Dermis lymphatic vessel endothelial cell (primary cell): ENCODE measurements around the gene MPL. TPM values are rescaled to one million over a fixed set of nuclear protein-coding genes. Genes with fewer than 3 reads are reported as not detected.

Experiments used
- total RNA-seq: library from RNA; depleted of rRNA; stranded (reverse); fragments of >200 nt; gene quantifications from 2 replicates; pipeline ENCODE4 v1.2.1, GENCODE V29; 2014

MPL gene
- total RNA-seq: 0.09 and 0.11 TPM in 2 replicates

DNA sequence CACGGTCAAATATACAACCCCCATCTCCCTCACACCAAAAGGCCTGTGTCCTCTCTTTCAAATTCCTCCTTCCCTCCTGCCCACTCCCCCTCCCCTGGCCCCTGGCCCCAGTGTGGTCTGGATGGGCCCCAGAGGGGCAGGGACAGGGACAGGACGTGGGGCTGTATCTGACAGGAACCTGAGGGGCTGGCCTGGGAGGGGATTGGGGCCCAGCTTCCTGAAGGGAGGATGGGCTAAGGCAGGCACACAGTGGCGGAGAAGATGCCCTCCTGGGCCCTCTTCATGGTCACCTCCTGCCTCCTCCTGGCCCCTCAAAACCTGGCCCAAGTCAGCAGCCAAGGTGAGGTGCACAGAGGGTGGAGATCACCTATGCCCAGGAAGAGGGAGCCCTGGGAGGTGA lies at the start of gene MPL:
Gene MPL (plus strand): TSS at position 231 of the 400 bp plus-strand sequence. CDS start 31 bp downstream, at position 262.

DNA sequence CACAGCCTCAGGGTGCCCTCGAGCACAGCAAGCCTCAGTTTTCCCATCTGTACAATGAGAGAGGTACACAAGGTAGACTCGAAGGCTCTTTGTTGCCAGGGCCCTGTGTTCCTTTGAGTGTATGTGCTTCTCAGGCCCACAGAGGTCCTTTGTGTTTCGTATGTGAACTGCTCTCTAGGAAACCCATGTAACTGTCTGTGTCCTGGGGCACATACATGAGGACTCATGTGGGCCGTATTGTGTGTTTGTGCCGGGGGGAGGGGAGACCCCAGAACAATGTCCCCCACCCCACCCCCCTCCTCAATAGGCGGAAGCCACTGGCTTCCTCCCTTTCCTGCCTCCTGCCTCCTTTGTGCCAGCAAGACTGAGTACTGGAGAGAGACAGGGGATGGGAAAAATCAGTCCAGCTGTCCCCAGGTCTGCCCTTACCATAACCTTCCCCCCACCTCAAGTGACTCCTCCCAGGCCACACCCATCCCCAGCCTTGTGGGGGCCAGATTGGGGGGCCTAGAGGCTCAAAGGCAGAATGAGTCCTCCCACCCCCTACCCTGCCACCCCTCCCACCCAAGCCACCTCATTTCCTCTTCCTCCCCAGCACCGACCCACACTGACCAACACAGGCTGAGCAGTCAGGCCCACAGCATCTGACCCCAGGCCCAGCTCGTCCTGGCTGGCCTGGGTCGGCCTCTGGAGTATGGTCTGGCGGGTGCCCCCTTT lies 37.1 kb upstream of the MPL start, which contains the start of gene TIE1:
Gene TIE1 (plus strand): TSS at position 605 of the 717 bp plus-strand sequence. CDS start 90 bp downstream, at position 695.

DNA sequence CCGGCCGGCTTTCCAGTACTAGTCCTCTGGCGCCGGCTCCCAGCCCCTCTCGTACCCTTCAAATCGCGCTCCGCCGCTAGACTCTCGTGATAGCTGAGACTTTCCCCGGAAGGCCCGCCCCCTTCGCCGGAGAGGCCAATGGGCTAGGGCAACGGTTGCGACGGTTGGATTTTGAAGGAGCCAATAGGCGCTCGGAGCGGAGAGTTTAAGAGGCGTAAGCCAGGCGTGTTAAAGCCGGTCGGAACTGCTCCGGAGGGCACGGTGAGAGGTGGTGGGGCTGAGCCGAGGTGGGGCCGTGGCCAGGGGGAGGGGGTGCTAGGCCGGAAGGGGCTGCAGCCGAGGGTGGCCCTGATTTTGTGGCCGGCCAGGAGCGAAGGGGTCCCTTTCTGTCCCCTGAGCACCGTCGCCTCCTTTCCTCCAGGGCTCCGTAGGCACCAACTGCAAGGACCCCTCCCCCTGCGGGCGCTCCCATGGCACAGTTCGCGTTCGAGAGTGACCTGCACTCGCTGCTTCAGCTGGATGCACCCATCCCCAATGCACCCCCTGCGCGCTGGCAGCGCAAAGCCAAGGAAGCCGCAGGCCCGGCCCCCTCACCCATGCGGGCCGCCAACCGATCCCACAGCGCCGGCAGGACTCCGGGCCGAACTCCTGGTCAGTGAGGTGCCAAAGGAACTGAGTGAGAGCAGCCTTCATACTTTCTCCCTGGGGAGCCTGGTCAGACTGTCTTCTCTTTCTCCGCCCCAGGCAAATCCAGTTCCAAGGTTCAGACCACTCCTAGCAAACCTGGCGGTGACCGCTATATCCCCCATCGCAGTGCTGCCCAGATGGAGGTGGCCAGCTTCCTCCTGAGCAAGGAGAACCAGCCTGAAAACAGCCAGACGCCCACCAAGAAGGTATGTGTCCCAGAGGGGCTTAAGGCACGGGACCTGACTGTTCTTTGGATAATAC lies 21.4 kb downstream of the MPL start, which contains the start of gene CDC20:
Gene CDC20 (plus strand): TSS at position 236 of the 948 bp plus-strand sequence. CDS start 235 bp downstream, at position 471.

DNA sequence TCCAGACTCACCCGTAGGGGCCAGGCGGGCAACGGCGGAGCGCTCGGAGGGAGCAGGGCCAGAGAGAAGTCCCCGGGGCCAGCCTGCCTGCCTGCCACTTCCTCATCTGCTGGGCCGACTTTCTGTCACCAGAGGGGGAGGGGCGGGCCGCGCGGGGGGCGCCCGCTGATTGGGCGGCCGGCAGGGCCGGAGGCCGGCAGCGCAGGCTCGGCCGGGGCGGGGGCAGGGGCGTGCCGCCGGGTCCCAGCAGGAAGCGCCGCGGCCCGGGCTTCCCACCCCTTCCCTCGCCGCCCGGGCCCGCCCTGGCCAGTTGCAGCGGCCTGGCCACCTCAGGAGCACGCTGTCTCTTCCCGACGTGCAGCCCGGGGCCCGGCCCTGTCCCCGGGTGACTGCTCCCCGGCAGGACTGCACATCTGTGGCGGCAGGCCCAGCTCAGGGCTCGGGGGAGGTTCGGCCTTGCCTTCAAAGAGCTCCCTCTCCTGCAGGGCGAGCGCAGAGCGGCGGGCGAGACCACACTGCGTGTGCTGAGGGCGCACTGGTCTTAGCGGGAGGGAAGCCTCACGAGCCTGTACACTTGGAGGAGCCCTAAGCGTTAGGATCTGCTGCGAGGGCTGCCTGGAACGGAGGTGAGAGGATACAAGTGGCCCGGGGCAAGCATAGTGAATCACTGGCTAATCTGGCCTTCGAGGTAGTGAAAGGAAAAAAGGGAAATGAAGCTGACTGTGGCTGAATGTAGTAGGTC lies 30.5 kb downstream of the MPL start, which contains the start of gene ELOVL1:
Gene ELOVL1 (minus strand): TSS at position 108 of the 742 bp plus-strand sequence. CDS start 2,402 bp downstream, outside the sequence.

GRCh38 chr1:43389326-43390313 lies 52.0 kb downstream of the MPL start, which contains the start of the genes MED8 and SZT2:
MED8 (minus strand) TSS chr1:43389800; CDS start chr1:43389764, 36 bp downstream.
SZT2 (plus strand) TSS chr1:43389899; CDS start chr1:43389969, 70 bp downstream.

Other genes with a start within 250 kb of the MPL start
- 51.4 and 64.0 TPM in 2 replicates for gene EBNA1BP2, start 165.5 kb upstream of the MPL start, total RNA-seq
- 0.09 and 0.22 TPM in 2 replicates for gene CFAP57, start 165.5 kb upstream of the MPL start, total RNA-seq
- gene TMEM125, start 67.8 kb upstream of the MPL start, total RNA-seq: not detected in 2 replicates
- gene C1orf210, start 52.2 kb upstream of the MPL start, total RNA-seq: not detected in 2 replicates
- gene TIE1, start 36.8 kb upstream of the MPL start, total RNA-seq: 962 and 1,146 TPM in 2 replicates
- gene CDC20, start 21.2 kb downstream of the MPL start, total RNA-seq: 8.3 and 10.1 TPM in 2 replicates
- 38.4 and 54.4 TPM in 2 replicates for gene ELOVL1, start 30.2 kb downstream of the MPL start, total RNA-seq
- gene MED8, start 52.0 kb downstream of the MPL start, total RNA-seq: 35.2 and 39.4 TPM in 2 replicates
- 14.5 and 14.6 TPM in 2 replicates for gene SZT2, start 52.1 kb downstream of the MPL start, total RNA-seq
- 24.5 and 82.0 TPM in 2 replicates for gene HYI, start 116.1 kb downstream of the MPL start, total RNA-seq
- gene PTPRF, start 193.1 kb downstream of the MPL start, total RNA-seq: 28.6 and 56.3 TPM in 2 replicates